ENCODE data around the gene THBD.
"Not testable (repeated sequence)": the region's sequence is repeated elsewhere in the genome, so short reads cannot be mapped to it uniquely, and the experiment has no call there.

THBD gene

GRCh38 chr20:23033918-23034317, 15.6 kb downstream of the THBD start:
- no peak for DNase-seq

DNA sequence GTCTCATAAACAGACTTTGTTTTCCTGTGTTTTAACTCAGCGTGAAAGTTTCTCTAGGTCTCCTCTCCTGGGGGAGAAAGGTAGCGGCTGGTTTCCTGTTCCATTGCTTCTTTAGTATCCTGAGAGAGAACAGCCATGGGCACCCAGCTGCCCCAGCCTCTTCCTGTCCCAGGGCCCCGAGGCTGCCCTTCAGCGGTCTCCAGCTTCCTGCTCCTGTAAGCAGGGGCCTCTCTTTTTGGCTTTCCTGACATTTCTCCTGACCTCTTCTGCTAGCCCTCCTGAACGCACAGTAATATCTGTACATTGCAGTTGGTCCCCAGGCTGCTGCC, 16.8 kb downstream of the THBD start:
- DNase-seq = no peak

GRCh38 chr20:23032056-23032749, 17.3 kb downstream of the THBD start:
- DNase-seq = no peak

- no peak for DNase-seq
These were observed 18.1 kb downstream of the THBD start for GRCh38 chr20:23031346-23031745.

- no peak for DNase-seq
These were observed 20.1 kb downstream of the THBD start for GRCh38 chr20:23029324-23029723.

DNA sequence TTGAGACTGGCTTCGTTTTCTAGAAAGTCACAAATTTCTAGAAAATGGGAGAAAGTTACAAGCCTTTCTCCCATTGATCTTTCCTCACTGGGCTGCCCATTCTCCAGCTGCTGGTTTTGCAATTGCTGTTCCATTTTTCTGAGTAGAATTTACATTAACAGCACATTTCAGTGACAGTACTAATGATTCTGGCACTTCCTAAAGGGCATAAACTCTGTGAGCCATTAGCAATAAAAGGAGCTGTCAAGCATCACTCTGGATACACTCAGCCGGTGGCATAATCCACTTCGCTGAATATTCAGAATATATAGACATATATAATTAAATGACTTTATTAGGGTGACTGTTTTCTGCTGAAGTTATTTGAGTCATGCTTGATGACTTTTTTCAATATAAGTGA, 21.1 kb downstream of the THBD start:
- no peak for DNase-seq

DNA sequence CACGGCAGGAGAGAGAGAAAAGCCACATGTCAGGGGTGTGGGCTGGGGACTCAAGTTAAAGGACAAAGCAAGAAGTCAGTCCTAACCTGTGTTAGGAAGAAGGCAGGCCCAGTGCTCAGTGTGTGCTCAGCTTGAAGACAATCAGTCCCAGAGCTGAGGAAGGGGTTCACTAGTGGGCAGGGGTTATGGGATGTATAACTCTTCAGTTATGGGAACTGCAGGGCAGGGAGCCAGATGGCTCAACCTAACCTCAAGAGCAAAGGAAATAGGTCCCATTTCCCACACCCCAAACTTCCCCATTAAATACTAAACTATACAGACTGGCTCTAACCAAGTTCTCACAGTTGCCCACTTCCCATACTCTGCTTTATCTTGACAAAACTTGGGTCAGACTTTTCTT, 21.8 kb downstream of the THBD start:
- no peak for DNase-seq

GRCh38 chr20:23025503-23025902, 24.0 kb downstream of the THBD start:
- DNase-seq = not testable (repeated sequence)

DNA sequence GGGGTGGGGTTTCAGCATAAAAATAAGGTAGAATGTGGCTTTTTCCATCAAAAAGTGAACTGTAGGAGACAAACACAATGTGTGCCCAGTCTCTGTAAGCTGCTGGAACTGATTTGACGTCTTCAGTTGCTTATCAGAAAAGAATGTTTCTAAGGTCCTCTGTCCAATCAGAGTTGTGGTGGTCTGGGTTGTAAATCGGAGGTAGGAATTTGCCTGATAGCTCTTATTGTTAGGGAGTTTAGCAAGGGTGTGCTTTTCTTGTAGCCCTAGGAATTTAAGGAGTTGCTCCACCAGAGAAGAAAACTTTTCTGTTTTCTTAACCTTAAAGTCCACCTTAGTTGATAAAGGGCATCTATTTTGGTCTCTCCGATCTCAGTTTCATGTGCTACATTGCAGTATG, 24.8 kb downstream of the THBD start:
- no peak for DNase-seq

- no peak for DNase-seq
These were observed 25.8 kb downstream of the THBD start for GRCh38 chr20:23023621-23024177.

GRCh38 chr20:23022849-23023248, 26.6 kb downstream of the THBD start:
- DNase-seq = no peak

- no peak for DNase-seq
These were observed 27.5 kb downstream of the THBD start for GRCh38 chr20:23021951-23022350.

DNA sequence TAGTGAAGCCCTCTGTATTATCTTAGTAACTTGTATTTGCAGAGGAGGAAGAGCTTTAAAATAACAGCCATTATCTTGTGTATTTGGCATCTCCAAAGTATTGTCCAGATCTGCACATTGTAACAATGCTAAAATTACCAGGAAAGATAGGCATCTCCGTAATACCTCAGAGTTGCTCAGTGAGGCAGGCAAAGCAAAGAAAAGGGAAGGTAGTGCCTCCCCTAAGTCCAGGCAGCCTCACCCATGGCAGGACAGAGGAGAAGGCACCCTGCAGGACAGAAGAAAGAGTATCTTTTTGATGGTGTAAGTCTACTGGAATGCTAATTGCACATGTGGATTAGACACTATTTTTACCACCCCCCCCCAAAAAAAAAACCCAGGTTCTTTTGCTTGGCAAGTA, 27.9 kb downstream of the THBD start:
- no peak for DNase-seq

GRCh38 chr20:23020230-23021018, 29.0 kb downstream of the THBD start:
- DNase-seq = no peak

DNA sequence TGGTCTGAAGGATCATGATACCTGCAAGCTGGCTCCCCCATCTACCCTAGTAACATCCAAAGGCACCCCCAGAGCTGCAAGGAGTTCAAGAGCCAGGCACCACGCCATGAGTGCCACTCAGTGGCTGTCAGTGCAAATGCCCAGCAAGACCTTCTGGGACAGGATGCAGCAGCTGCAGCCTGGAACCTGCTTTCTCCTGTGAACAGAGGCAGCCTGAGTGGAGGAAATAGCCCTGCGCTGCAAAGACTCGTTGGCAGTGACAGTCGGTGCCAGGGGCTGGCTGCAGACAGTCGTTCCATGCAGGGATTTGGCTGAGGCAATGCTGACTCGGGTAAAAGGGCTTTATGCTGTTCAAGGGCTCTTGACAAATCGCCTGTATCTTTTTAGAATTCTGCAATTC, 30.1 kb downstream of the THBD start:
- no peak for DNase-seq

DNA sequence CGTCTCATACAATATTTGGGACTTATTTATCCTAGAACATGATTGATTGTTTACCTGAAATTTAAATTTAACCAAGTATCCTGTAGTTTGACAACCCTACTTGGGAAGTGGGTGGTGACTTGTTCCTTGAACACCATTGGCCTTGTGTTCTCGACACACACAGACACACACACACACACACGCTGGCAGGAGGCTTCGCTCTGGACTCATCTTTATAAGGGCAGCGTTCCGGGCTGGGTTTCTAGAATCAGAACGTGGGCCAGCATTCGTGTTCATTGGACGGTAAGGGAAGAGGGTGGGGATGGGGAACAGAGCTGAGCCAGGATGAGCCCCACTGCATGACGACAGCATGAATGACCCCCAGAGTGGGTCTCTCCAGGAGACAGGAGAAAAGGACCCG, 30.5 kb downstream of the THBD start:
- DNase-seq = no peak

DNA sequence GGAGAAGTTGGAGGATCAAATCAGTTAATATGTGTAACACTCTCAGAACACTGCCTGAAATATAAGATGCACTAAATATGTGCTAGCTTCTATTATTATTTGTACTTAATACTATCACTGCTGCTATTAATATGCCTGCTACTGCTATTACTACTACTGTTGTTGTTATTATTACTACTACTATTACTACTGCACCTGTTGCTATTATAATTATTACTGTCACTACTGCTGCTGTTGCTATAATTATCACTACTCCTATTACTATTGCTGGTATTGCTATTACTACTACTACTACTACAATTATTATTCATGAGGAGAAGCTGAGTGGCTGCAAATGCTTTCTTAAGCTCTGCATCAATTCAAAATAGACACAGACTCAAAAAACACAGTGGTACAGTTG, 31.0 kb downstream of the THBD start:
- no peak for DNase-seq

DNA sequence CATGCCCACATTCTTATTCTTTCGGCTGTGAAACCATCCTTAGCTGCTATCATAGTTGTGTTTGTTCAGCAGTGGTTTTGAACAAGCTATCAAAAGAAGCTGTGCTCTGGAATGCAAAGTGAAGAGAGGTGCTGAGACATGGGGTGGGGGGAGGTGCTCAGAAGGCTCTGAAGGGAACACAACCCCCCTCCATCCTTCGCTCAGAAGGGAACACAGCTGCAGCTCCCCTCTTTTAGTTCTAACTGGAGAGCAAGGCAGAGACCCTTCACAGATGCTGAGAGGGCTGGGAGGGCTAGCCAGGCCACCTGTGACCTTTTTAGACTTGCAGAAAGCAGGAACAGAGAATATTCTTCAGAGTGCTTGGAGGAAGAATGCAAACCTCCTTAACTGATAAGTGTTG, 32.0 kb downstream of the THBD start:
- no peak for DNase-seq

- DNase-seq = no peak
These were observed 36.0 kb downstream of the THBD start for GRCh38 chr20:23013429-23013828.

DNA sequence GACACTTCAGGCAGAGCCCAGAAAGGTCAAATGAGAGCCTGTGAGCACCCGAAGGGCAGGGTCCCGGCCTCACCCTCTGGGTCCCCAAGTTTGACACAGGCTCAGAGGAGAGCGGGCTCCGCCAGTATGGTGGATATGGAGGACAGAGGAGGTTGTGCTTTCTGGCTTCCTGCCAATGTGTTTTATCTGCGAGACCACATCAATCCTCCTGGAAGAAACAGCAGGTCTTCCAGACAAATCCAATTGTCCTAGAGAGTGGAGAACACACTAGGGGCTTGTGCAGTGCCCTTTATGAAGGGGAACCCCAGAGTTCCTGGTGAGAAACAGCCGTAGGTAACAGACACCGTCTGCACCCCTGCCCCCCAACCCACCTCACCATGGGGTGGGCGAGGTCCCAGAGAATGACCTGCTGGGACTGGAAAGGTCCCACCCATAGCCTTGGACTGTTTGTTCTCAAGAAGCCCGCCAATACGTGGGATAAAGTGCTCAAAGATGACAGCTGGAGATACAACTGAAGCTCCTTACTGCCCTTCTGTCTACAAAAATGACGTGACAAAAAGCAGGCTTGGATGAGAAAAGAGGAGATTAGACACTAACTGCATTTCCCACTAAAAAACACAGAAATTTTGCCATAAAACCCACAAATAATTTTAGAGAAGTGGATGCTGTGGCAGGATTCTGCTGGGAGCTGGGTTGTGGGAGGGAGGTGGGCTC, 38.3 kb downstream of the THBD start:
- DNase-seq = no peak

- DNase-seq = no peak
These were observed 39.4 kb downstream of the THBD start for GRCh38 chr20:23010096-23010495.

GRCh38 chr20:23009636-23010035, 39.8 kb downstream of the THBD start:
- DNase-seq = no peak

DNA sequence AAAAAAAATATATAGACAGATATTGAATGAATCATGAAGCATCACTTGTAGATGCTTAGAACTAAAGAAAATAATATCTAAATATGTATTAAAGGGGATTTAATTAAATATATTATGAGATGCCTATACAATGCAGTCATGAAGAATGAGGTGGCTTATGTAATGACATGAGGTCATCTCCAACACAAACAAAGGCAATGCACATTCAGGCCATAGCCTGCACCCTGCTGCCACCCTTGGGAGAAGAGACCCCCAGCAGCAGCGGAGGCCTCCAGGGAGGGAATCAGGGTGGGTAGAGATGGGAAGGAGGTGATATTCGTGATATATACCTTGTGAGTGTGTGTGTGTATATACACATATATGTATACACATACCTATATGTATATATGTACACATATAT, 40.8 kb downstream of the THBD start:
- DNase-seq = no peak
